Gastroesophageal sphincter (tissue), 3 donors: ENCODE results near the gene C1orf122.
"Not testable (repeated sequence)": the region's sequence is repeated elsewhere in the genome, so short reads cannot be mapped to it uniquely, and the experiment has no call there.

Experiments used
- EP300 ChIP-seq: sonication (generic); formaldehyde crosslinking; IDR thresholded peaks from one replicate; pipeline ENCODE4 v1.6.1; 2017; ENCODE audit warnings: antibody characterized with exemption, mild to moderate bottlenecking
- POLR2A ChIP-seq, 2 donors: fragments of 450-650 bp; IDR thresholded peaks; one replicate each; pipeline ENCODE4 v1.6.1; 2017; ENCODE audit warnings: antibody characterized with exemption in 2 of 2, mild to moderate bottlenecking in 2 of 2, moderate library complexity in 1 of 2
- POLR2AphosphoS5 ChIP-seq: sonication (generic); formaldehyde crosslinking; IDR thresholded peaks from one replicate; pipeline ENCODE4 v1.6.1; 2017; ENCODE audit warnings: antibody characterized with exemption
- TF ChIP-seq, protein P1 (sequence below), 4 experiments: fragments of 200-600 bp in 2 of 4; fragments of 450-650 bp in 2 of 4; sonication (generic) in 1 of 4; IDR thresholded peaks; one replicate each; pipeline ENCODE4 v1.5.1; 2017 to 2019; ENCODE audit warnings: antibody characterized with exemption in 4 of 4, mild to moderate bottlenecking in 2 of 4, moderate library complexity in 2 of 4

DNA sequence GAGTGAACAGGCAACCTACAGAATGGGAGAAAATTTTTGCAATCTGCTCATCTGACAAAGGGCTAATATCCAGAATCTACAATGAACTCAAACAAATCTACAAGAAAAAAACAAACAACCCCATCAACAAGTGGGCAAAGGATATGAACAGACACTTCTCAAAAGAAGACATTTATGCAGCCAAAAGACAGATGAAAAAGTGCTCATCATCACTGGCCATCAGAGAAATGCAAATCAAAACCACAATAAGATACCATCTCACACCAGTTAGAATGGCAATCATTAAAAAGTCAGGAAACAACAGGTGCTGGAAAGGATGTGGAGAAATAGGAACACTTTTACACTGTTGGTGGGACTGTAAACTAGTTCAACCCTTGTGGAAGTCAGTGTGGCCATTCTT lies 36.1 kb upstream of the C1orf122 start:
- TF ChIP-seq, protein P1, sequence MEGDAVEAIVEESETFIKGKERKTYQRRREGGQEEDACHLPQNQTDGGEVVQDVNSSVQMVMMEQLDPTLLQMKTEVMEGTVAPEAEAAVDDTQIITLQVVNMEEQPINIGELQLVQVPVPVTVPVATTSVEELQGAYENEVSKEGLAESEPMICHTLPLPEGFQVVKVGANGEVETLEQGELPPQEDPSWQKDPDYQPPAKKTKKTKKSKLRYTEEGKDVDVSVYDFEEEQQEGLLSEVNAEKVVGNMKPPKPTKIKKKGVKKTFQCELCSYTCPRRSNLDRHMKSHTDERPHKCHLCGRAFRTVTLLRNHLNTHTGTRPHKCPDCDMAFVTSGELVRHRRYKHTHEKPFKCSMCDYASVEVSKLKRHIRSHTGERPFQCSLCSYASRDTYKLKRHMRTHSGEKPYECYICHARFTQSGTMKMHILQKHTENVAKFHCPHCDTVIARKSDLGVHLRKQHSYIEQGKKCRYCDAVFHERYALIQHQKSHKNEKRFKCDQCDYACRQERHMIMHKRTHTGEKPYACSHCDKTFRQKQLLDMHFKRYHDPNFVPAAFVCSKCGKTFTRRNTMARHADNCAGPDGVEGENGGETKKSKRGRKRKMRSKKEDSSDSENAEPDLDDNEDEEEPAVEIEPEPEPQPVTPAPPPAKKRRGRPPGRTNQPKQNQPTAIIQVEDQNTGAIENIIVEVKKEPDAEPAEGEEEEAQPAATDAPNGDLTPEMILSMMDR (IDR thresholded peaks at IDR 0.05) = not testable (repeated sequence)
- TF ChIP-seq POLR2AphosphoS5; POLR2A (IDR thresholded peaks at IDR 0.05); EP300: not testable (repeated sequence)
